Brain microvascular endothelial cell (primary cell): ENCODE results near the gene STAC3.
A peak's percentile ranks its signal among the peaks of the same experiment; 100 is the strongest.

Source experiments
- DNase-seq: peaks from one replicate; pipeline ENCODE4 v3.0.0-alpha.2; 2020
- H3K27ac ChIP-seq: fragments of 250-450 bp; sonication (Bioruptor Pico); 2 replicates; pipeline ENCODE4 v1.5.1; 2020; ENCODE audit warnings: mild to moderate bottlenecking, moderate library complexity
- H3K27me3 ChIP-seq: fragments of 250-450 bp; sonication (Bioruptor Pico); replicated peaks from 2 replicates; pipeline ENCODE4 v1.5.1; 2020; ENCODE audit warnings: mild to moderate bottlenecking
- H3K36me3 ChIP-seq: fragments of 250-450 bp; sonication (Bioruptor Pico); replicated peaks from 2 replicates; pipeline ENCODE4 v1.5.1; 2020; ENCODE audit warnings: mild to moderate bottlenecking
- H3K4me3 ChIP-seq: 2 replicates; pipeline ENCODE4 v1.5.1; 2011; ENCODE audit warnings: low read depth, mild to moderate bottlenecking, control low read depth, low read length, moderate library complexity
- CTCF ChIP-seq: IDR thresholded peaks from 2 replicates; pipeline ENCODE4 v1.5.1; 2011; ENCODE audit warnings: low read depth, mild to moderate bottlenecking, moderate library complexity, low read length, control low read depth, inconsistent platforms; ENCODE audit errors: missing control alignments
- in situ Hi-C: cut with HindIII; loops from 2 replicates; pipeline ENCODE4 v1.10.0; 2017; ENCODE audit warnings: low sequenced_read_pairs, low pct_ligation_motif_present

The STAC3 gene

GRCh38 chr12:57214398-57214781 is 36.6 kb downstream of the STAC3 start:
- peaks cover 30% of the 10 kb centered on the region for H3K27me3 ChIP-seq
- no peak overlapping the region for H3K27ac ChIP-seq
- peaks cover 29% of the 10 kb centered on the region for H3K36me3 ChIP-seq
- TF ChIP-seq CTCF = peak; percentile 85
- H3K4me3 ChIP-seq = no peak overlapping the region
- DNase-seq = peak; percentile 45
- in situ Hi-C loops = no loop called here

GRCh38 chr12:57213763-57214397 is 37.1 kb downstream of the STAC3 start:
- no peak for DNase-seq
- peaks cover 34% of the 10 kb centered on the region for H3K36me3 ChIP-seq
- no peak overlapping the region for H3K27ac ChIP-seq
- in situ Hi-C loops = no loop called here
- peaks cover 27% of the 10 kb centered on the region for H3K27me3 ChIP-seq
- TF ChIP-seq CTCF = no peak
- no peak overlapping the region for H3K4me3 ChIP-seq

GRCh38 chr12:57213058-57213715 is 37.8 kb downstream of the STAC3 start:
- peak; percentile 96 for TF ChIP-seq CTCF
- H3K27me3 ChIP-seq = peaks cover 27% of the 10 kb centered on the region
- no peak overlapping the region for H3K4me3 ChIP-seq
- DNase-seq = peak; percentile 82
- peaks cover 40% of the 10 kb centered on the region for H3K36me3 ChIP-seq
- in situ Hi-C loops = no loop called here
- no peak overlapping the region for H3K27ac ChIP-seq

GRCh38 chr12:57212701-57213057 is 38.3 kb downstream of the STAC3 start:
- DNase-seq = no peak
- in situ Hi-C loops = no loop called here
- H3K27ac ChIP-seq = no peak overlapping the region
- TF ChIP-seq CTCF = no peak
- H3K36me3 ChIP-seq = peaks cover 45% of the 10 kb centered on the region
- no peak overlapping the region for H3K4me3 ChIP-seq
- H3K27me3 ChIP-seq = peaks cover 26% of the 10 kb centered on the region

- DNase-seq = no peak
- peaks cover 48% of the 10 kb centered on the region for H3K36me3 ChIP-seq
- no peak overlapping the region for H3K4me3 ChIP-seq
- in situ Hi-C loops = no loop called here
- H3K27ac ChIP-seq = no peak overlapping the region
- TF ChIP-seq CTCF = peak; percentile 31
- peaks cover 20% of the 10 kb centered on the region for H3K27me3 ChIP-seq
Observed at GRCh38 chr12:57211791-57212700, 38.9 kb downstream of the STAC3 start.
